Measurements from ENCODE around the gene CCDC68.

Gene CCDC68

GRCh38 chr18:54904581-54904980 lies 54.7 kb downstream of the CCDC68 start:
- TF ChIP-seq POLR2AphosphoS5 (IDR thresholded peaks at IDR 0.05; ENCODE audit: low read depth, low read length), result no peak
- TF ChIP-seq TAF1 (IDR thresholded peaks at IDR 0.05; ENCODE audit: borderline replicate concordance, insufficient read depth, low read length), result no peak
- no peak for TF ChIP-seq SIN3A (IDR thresholded peaks at IDR 0.05; ENCODE audit: borderline replicate concordance, insufficient read depth, low read length)
- no peak for TF ChIP-seq FOXP2 (optimal IDR thresholded peaks at IDR 0.05; ENCODE audit: borderline replicate concordance, extremely low read depth, extremely low read length, insufficient read depth)
- TF ChIP-seq REST (IDR thresholded peaks at IDR 0.05; ENCODE audit: insufficient read depth in 1 of 2, low read depth in 2 of 2, low read length in 2 of 2), result no peak

- no peak for TF ChIP-seq REST (IDR thresholded peaks at IDR 0.05; ENCODE audit: insufficient read depth in 1 of 2, low read depth in 2 of 2, low read length in 2 of 2)
- TF ChIP-seq FOXP2 (optimal IDR thresholded peaks at IDR 0.05; ENCODE audit: borderline replicate concordance, extremely low read depth, extremely low read length, insufficient read depth), result no peak
- no peak for TF ChIP-seq TAF1 (IDR thresholded peaks at IDR 0.05; ENCODE audit: borderline replicate concordance, insufficient read depth, low read length)
- no peak for TF ChIP-seq SIN3A (IDR thresholded peaks at IDR 0.05; ENCODE audit: borderline replicate concordance, insufficient read depth, low read length)
- no peak for TF ChIP-seq POLR2AphosphoS5 (IDR thresholded peaks at IDR 0.05; ENCODE audit: low read depth, low read length)
Measured at GRCh38 chr18:54900290-54900689, 59.0 kb downstream of the CCDC68 start.

- TF ChIP-seq FOXP2 (optimal IDR thresholded peaks at IDR 0.05; ENCODE audit: borderline replicate concordance, extremely low read depth, extremely low read length, insufficient read depth) (no peak), SIN3A (IDR thresholded peaks at IDR 0.05; ENCODE audit: borderline replicate concordance, insufficient read depth, low read length) (no peak), REST (IDR thresholded peaks at IDR 0.05; ENCODE audit: insufficient read depth in 1 of 2, low read depth in 2 of 2, low read length in 2 of 2) (no peak), POLR2AphosphoS5 (IDR thresholded peaks at IDR 0.05; ENCODE audit: low read depth, low read length) (no peak), TAF1 (IDR thresholded peaks at IDR 0.05; ENCODE audit: borderline replicate concordance, insufficient read depth, low read length) (no peak)
Measured at GRCh38 chr18:54899500-54899899, 59.8 kb downstream of the CCDC68 start.

- TF ChIP-seq TAF1 (IDR thresholded peaks at IDR 0.05; ENCODE audit: borderline replicate concordance, insufficient read depth, low read length), result no peak
- TF ChIP-seq SIN3A (IDR thresholded peaks at IDR 0.05; ENCODE audit: borderline replicate concordance, insufficient read depth, low read length), result no peak
- no peak for TF ChIP-seq FOXP2 (optimal IDR thresholded peaks at IDR 0.05; ENCODE audit: borderline replicate concordance, extremely low read depth, extremely low read length, insufficient read depth)
- no peak for TF ChIP-seq POLR2AphosphoS5 (IDR thresholded peaks at IDR 0.05; ENCODE audit: low read depth, low read length)
- TF ChIP-seq REST (IDR thresholded peaks at IDR 0.05; ENCODE audit: insufficient read depth in 1 of 2, low read depth in 2 of 2, low read length in 2 of 2), result no peak
Measured at GRCh38 chr18:54888933-54889332, 70.3 kb downstream of the CCDC68 start.

GRCh38 chr18:54888378-54888777 lies 70.9 kb downstream of the CCDC68 start:
- TF ChIP-seq FOXP2 (optimal IDR thresholded peaks at IDR 0.05; ENCODE audit: borderline replicate concordance, extremely low read depth, extremely low read length, insufficient read depth), result no peak
- no peak for TF ChIP-seq SIN3A (IDR thresholded peaks at IDR 0.05; ENCODE audit: borderline replicate concordance, insufficient read depth, low read length)
- no peak for TF ChIP-seq TAF1 (IDR thresholded peaks at IDR 0.05; ENCODE audit: borderline replicate concordance, insufficient read depth, low read length)
- no peak for TF ChIP-seq POLR2AphosphoS5 (IDR thresholded peaks at IDR 0.05; ENCODE audit: low read depth, low read length)
- no peak for TF ChIP-seq REST (IDR thresholded peaks at IDR 0.05; ENCODE audit: insufficient read depth in 1 of 2, low read depth in 2 of 2, low read length in 2 of 2)

Measured in PFSK-1 (cell line).